ENCODE measurements around the gene SNX8. TPM values are rescaled to one million over a fixed set of nuclear protein-coding genes. Genes with fewer than 3 reads are reported as not detected.

SNX8 gene
- total and polyA plus RNA-seq, 4 experiments from 2014 or later, result 6.6 to 9.9 (median 7.2) TPM

- H3K27ac ChIP-seq (ENCODE audit: low read depth, low read length), result no peak overlapping the region
- no peak overlapping the region for H3K4me3 Mint-ChIP-seq
- intact Hi-C loops (cut with micrococcal nuclease), result no loop called here
Measured at GRCh38 chr7:2249744-2250323, 64.4 kb downstream of the SNX8 start.

GRCh38 chr7:2248984-2249694 lies 65.1 kb downstream of the SNX8 start:
- no peak for DNase-seq
- no peaks in the 10 kb centered on the region for H3K9me3 Mint-ChIP-seq
- ChIA-PET POLR2A (ENCODE audit: partially characterized antibody) (interaction anchor here (1.0 kb wide), 1 partner anchor 105 kb away, joined by 3 read pairs; no protein-coding TSS in a partner anchor), CTCF (ENCODE audit: partially characterized antibody) (interaction anchor here (0.7 to 1.0 kb wide), 5 partner anchors 10 to 422 kb away, joined by 3 to 4 read pairs (median 3); no protein-coding TSS in a partner anchor)
- peak overlapping the region in 5 of 7 donors; percentile 42 to 89 (median 82) for H3K27ac Mint-ChIP-seq
- Histone ChIP-seq H3K36me3 (ENCODE audit: insufficient read depth, low read length) (no peaks in the 10 kb centered on the region), H3K27me3 (ENCODE audit: insufficient read depth, low read length) (no peaks in the 10 kb centered on the region), H3K27ac (ENCODE audit: low read depth, low read length) (no peak overlapping the region), H3K4me1 (ENCODE audit: insufficient read depth, low read length) (peaks cover 8% of the 10 kb centered on the region), H3K4me3 (ENCODE audit: low read length in 2 of 2) (no peak overlapping the region), H3K9me3 (ENCODE audit: control insufficient read depth in 1 of 2, low read length in 2 of 2) (no peaks in the 10 kb centered on the region)
- intact Hi-C loops (cut with micrococcal nuclease), result no loop called here
- no peaks in the 10 kb centered on the region for H3K27me3 Mint-ChIP-seq
- H3K4me3 Mint-ChIP-seq, result peak overlapping the region in 7 of 8 donors; percentile 31 to 72 (median 57)
- peaks cover 8 to 33% (median 16%) of the 10 kb centered on the region in 4 donors for H3K4me1 Mint-ChIP-seq
- H3K36me3 Mint-ChIP-seq, result peaks cover 3 to 9% of the 10 kb centered on the region in 2 donors

More at GRCh38 chr7:2249744-2250323, 64.4 kb downstream of the SNX8 start:
- CTCF ChIA-PET (ENCODE audit: partially characterized antibody), result no interaction called here
- Mint-ChIP-seq H3K27me3 (no peaks in the 10 kb centered on the region), H3K27ac (no peak overlapping the region), H3K36me3 (peaks cover 3 to 9% of the 10 kb centered on the region in 2 donors), H3K4me1 (peaks cover 8 to 33% (median 16%) of the 10 kb centered on the region in 4 donors), H3K9me3 (no peaks in the 10 kb centered on the region)
- DNase-seq, result no peak
- no peaks in the 10 kb centered on the region for H3K9me3 ChIP-seq (ENCODE audit: control insufficient read depth in 1 of 2, low read length in 2 of 2)
- no peaks in the 10 kb centered on the region for H3K27me3 ChIP-seq (ENCODE audit: insufficient read depth, low read length)
- no peaks in the 10 kb centered on the region for H3K36me3 ChIP-seq (ENCODE audit: insufficient read depth, low read length)
- H3K4me3 ChIP-seq (ENCODE audit: low read length in 2 of 2), result no peak overlapping the region
- POLR2A ChIA-PET (ENCODE audit: partially characterized antibody), result no interaction called here
- H3K4me1 ChIP-seq (ENCODE audit: insufficient read depth, low read length), result peaks cover 8% of the 10 kb centered on the region

GRCh38 chr7:2247141-2247995 lies 66.9 kb downstream of the SNX8 start:
- no peak overlapping the region for H3K27ac ChIP-seq (ENCODE audit: low read depth, low read length)
- H3K27ac Mint-ChIP-seq, result peak overlapping the region in 3 of 7 donors; percentile 37 to 52 (median 41)
- H3K4me1 Mint-ChIP-seq, result peaks cover 13 to 40% (median 22%) of the 10 kb centered on the region in 4 donors
- no peaks in the 10 kb centered on the region for H3K9me3 ChIP-seq (ENCODE audit: control insufficient read depth in 1 of 2, low read length in 2 of 2)
- H3K4me3 ChIP-seq (ENCODE audit: low read length in 2 of 2), result no peak overlapping the region
- H3K4me1 ChIP-seq (ENCODE audit: insufficient read depth, low read length), result peaks cover 13% of the 10 kb centered on the region
- no peaks in the 10 kb centered on the region for H3K9me3 Mint-ChIP-seq
- no peaks in the 10 kb centered on the region for H3K27me3 Mint-ChIP-seq
- no peaks in the 10 kb centered on the region for H3K36me3 ChIP-seq (ENCODE audit: insufficient read depth, low read length)
- POLR2A ChIA-PET (ENCODE audit: partially characterized antibody), result no interaction called here
- no peak overlapping the region for H3K4me3 Mint-ChIP-seq
- H3K36me3 Mint-ChIP-seq, result peaks cover 3 to 9% of the 10 kb centered on the region in 2 donors
- CTCF ChIA-PET (ENCODE audit: partially characterized antibody), result no interaction called here
- H3K27me3 ChIP-seq (ENCODE audit: insufficient read depth, low read length), result no peaks in the 10 kb centered on the region
- no peak for DNase-seq
- intact Hi-C loops (cut with micrococcal nuclease), result no loop called here

DNA sequence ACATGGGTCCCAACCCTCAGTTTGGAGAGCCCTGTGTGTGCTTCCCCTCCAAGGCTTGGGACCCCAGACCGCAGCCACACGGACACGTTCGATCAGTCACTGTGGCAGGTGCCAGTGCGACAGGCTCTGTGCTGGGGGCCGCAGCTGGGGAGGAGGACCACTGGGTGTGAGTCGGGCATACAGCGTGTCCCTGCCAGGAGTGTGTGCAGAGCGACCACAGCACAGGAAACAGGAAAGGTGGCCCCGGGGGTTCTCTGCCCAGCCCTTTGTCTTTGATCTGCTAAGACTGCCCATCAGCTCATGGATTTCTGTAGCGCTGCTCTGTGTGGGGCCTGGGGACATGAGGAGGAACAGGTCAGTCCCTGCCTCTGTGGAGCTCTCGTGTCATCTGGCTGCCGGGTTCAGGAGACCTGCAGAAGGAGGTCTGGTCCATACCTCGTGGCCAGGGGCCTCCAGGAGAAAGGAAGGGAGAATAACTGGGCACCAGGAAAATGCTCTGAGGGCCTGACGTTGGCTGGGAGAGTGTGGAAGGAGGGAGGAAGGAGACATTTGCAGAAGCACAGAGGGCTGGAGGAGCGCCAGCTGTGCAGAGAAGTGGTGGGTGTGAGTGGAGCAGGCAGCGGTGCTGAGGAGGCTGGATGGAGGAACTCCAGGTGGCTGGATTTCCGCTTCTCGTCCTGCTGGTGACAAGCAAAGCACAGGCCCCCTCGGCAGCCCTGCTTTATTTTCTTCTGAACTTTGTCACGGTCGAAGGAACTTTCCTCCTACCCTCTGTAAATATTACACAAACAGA lies 68.2 kb downstream of the SNX8 start:
- intact Hi-C loops (cut with micrococcal nuclease), result no loop called here
- CTCF ChIA-PET (ENCODE audit: partially characterized antibody), result interaction anchor here (0.7 to 1.4 kb wide), 2 partner anchors 15 to 95 kb away, joined by 3 read pairs; no protein-coding TSS in a partner anchor
- Histone ChIP-seq H3K27ac (ENCODE audit: low read depth, low read length) (no peak overlapping the region), H3K4me1 (ENCODE audit: insufficient read depth, low read length) (peaks cover 16% of the 10 kb centered on the region), H3K4me3 (ENCODE audit: low read length in 2 of 2) (no peak overlapping the region), H3K9me3 (ENCODE audit: control insufficient read depth in 1 of 2, low read length in 2 of 2) (no peaks in the 10 kb centered on the region), H3K36me3 (ENCODE audit: insufficient read depth, low read length) (no peaks in the 10 kb centered on the region), H3K27me3 (ENCODE audit: insufficient read depth, low read length) (no peaks in the 10 kb centered on the region)
- Mint-ChIP-seq H3K36me3 (peaks cover 3 to 11% of the 10 kb centered on the region in 2 donors), H3K9me3 (no peaks in the 10 kb centered on the region), H3K4me3 (peak overlapping the region in 1 of 8 donors; percentile 27), H3K27me3 (no peaks in the 10 kb centered on the region), H3K4me1 (peaks cover 13 to 41% (median 23%) of the 10 kb centered on the region in 4 donors), H3K27ac (peak overlapping the region in 1 of 7 donors; percentile 56)
- no peak for DNase-seq
- POLR2A ChIA-PET (ENCODE audit: partially characterized antibody), result no interaction called here

GRCh38 chr7:2244404-2244995 lies 69.7 kb downstream of the SNX8 start:
- no peak for DNase-seq
- intact Hi-C loops (cut with micrococcal nuclease), result loop anchor here (5.0 kb wide), 1 partner anchor 158 kb away; the partner anchor contains the start of gene CHST12
- Mint-ChIP-seq H3K27me3 (no peaks in the 10 kb centered on the region), H3K4me1 (peaks cover 13 to 45% (median 26%) of the 10 kb centered on the region in 4 donors), H3K4me3 (peak overlapping the region in 1 of 8 donors; percentile 49), H3K9me3 (peaks cover 0 to 1% (median 0%) of the 10 kb centered on the region in 8 donors), H3K27ac (peak overlapping the region in 2 of 7 donors; percentile 50 to 52), H3K36me3 (peaks cover 3 to 15% of the 10 kb centered on the region in 2 donors)
- H3K27me3 ChIP-seq (ENCODE audit: insufficient read depth, low read length), result no peaks in the 10 kb centered on the region
- ChIA-PET CTCF (ENCODE audit: partially characterized antibody) (interaction anchor here (1.0 kb wide), 1 partner anchor 104 kb away, joined by 3 read pairs; no protein-coding TSS in a partner anchor), POLR2A (ENCODE audit: partially characterized antibody) (no interaction called here)
- H3K4me1 ChIP-seq (ENCODE audit: insufficient read depth, low read length), result peaks cover 24% of the 10 kb centered on the region
- H3K4me3 ChIP-seq (ENCODE audit: low read length in 2 of 2), result no peak overlapping the region
- H3K9me3 ChIP-seq (ENCODE audit: control insufficient read depth in 1 of 2, low read length in 2 of 2), result no peaks in the 10 kb centered on the region
- no peaks in the 10 kb centered on the region for H3K36me3 ChIP-seq (ENCODE audit: insufficient read depth, low read length)
- no peak overlapping the region for H3K27ac ChIP-seq (ENCODE audit: low read depth, low read length)

GRCh38 chr7:2243458-2243857 lies 70.8 kb downstream of the SNX8 start:
- Histone ChIP-seq H3K4me3 (ENCODE audit: low read length in 2 of 2) (no peak overlapping the region), H3K36me3 (ENCODE audit: insufficient read depth, low read length) (peaks cover 3% of the 10 kb centered on the region), H3K4me1 (ENCODE audit: insufficient read depth, low read length) (peaks cover 17% of the 10 kb centered on the region), H3K9me3 (ENCODE audit: control insufficient read depth in 1 of 2, low read length in 2 of 2) (no peaks in the 10 kb centered on the region), H3K27me3 (ENCODE audit: insufficient read depth, low read length) (no peaks in the 10 kb centered on the region), H3K27ac (ENCODE audit: low read depth, low read length) (no peak overlapping the region)
- H3K36me3 Mint-ChIP-seq, result peaks cover 0 to 18% of the 10 kb centered on the region in 2 donors
- H3K27me3 Mint-ChIP-seq, result no peaks in the 10 kb centered on the region
- DNase-seq, result no peak
- peaks cover 6 to 34% (median 20%) of the 10 kb centered on the region in 4 donors for H3K4me1 Mint-ChIP-seq
- POLR2A ChIA-PET (ENCODE audit: partially characterized antibody), result no interaction called here
- CTCF ChIA-PET (ENCODE audit: partially characterized antibody), result no interaction called here
- peak overlapping the region in 5 of 8 donors; percentile 39 to 96 (median 93) for H3K4me3 Mint-ChIP-seq
- intact Hi-C loops (cut with micrococcal nuclease), result loop anchor here (5.0 kb wide), 1 partner anchor 159 kb away; the partner anchor contains the start of gene CHST12
- peaks cover 0 to 2% (median 0%) of the 10 kb centered on the region in 8 donors for H3K9me3 Mint-ChIP-seq
- H3K27ac Mint-ChIP-seq, result peak overlapping the region in 1 of 7 donors; percentile 37

All from CD4-positive, alpha-beta memory T cell (primary cell).